Activated CD4-positive, alpha-beta T cell treated with anti-CD3 and anti-CD28 coated beads, Interleukin-2, amount 50 U/mL, for 48 hours (primary cell): ENCODE data around the gene DRGX.
A peak's percentile ranks its signal among the peaks of the same experiment; 100 is the strongest.

Experiments used
- DNase-seq, 2 experiments: peaks; one replicate each; pipeline ENCODE4 v3.0.0-alpha.2; 2020

The DRGX gene

GRCh38 chr10:49407552-49408137, 11.8 kb upstream of the DRGX start:
- peak; percentile 80 to 81 for DNase-seq

- no peak for DNase-seq
Observed at GRCh38 chr10:49407151-49407550, 11.3 kb upstream of the DRGX start.

- DNase-seq: no peak
Observed at GRCh38 chr10:49404321-49404878, 8.5 kb upstream of the DRGX start.

- DNase-seq: no peak
Observed at GRCh38 chr10:49403363-49403762, 7.5 kb upstream of the DRGX start.

GRCh38 chr10:49400365-49400764, 4.5 kb upstream of the DRGX start:
- no peak for DNase-seq

GRCh38 chr10:49398986-49399385, 3.1 kb upstream of the DRGX start:
- no peak for DNase-seq

GRCh38 chr10:49398000-49398861, 2.3 kb upstream of the DRGX start:
- DNase-seq: peak; percentile 57 to 64

- no peak for DNase-seq
Observed at GRCh38 chr10:49397036-49397999, 1.4 kb upstream of the DRGX start.

- DNase-seq: no peak
Observed at GRCh38 chr10:49396666-49396999, 744 bp upstream of the DRGX start.

- no peak for DNase-seq
Observed at GRCh38 chr10:49394933-49395740, 752 bp downstream of the DRGX start.

- no peak for DNase-seq
Observed at GRCh38 chr10:49393757-49394156, 2.1 kb downstream of the DRGX start.

GRCh38 chr10:49393301-49393700, 2.6 kb downstream of the DRGX start:
- DNase-seq: no peak

GRCh38 chr10:49389361-49389933, 6.4 kb downstream of the DRGX start:
- DNase-seq: no peak

- no peak for DNase-seq
Observed at GRCh38 chr10:49388161-49388560, 7.7 kb downstream of the DRGX start.

- DNase-seq: no peak
Observed at GRCh38 chr10:49387071-49387470, 8.8 kb downstream of the DRGX start.

GRCh38 chr10:49385939-49386922, 9.7 kb downstream of the DRGX start:
- DNase-seq: no peak

GRCh38 chr10:49384268-49384953, 11.5 kb downstream of the DRGX start:
- no peak for DNase-seq

GRCh38 chr10:49383853-49384252, 12.0 kb downstream of the DRGX start:
- DNase-seq: no peak

- DNase-seq: no peak
Observed at GRCh38 chr10:49382826-49383225, 13.1 kb downstream of the DRGX start.

GRCh38 chr10:49382226-49382625, 13.7 kb downstream of the DRGX start:
- no peak for DNase-seq
